HG03575 (cell line): Measurements from ENCODE around the gene TTC39B.
A peak's percentile ranks its signal among the peaks of the same experiment; 100 is the strongest.
"Not testable (repeated sequence)": the region's sequence is repeated elsewhere in the genome, so short reads cannot be mapped to it uniquely, and the experiment has no call there.

Experiments used
- ATAC-seq: cut with Tn5 transposase; IDR thresholded peaks from one replicate; pipeline ENCODE4 v1.9.1; 2021; ENCODE audit not compliant: unreplicated experiment, insufficient number of reproducible peaks, low FRiP score; ENCODE audit errors: extremely low read depth

Gene TTC39B

DNA sequence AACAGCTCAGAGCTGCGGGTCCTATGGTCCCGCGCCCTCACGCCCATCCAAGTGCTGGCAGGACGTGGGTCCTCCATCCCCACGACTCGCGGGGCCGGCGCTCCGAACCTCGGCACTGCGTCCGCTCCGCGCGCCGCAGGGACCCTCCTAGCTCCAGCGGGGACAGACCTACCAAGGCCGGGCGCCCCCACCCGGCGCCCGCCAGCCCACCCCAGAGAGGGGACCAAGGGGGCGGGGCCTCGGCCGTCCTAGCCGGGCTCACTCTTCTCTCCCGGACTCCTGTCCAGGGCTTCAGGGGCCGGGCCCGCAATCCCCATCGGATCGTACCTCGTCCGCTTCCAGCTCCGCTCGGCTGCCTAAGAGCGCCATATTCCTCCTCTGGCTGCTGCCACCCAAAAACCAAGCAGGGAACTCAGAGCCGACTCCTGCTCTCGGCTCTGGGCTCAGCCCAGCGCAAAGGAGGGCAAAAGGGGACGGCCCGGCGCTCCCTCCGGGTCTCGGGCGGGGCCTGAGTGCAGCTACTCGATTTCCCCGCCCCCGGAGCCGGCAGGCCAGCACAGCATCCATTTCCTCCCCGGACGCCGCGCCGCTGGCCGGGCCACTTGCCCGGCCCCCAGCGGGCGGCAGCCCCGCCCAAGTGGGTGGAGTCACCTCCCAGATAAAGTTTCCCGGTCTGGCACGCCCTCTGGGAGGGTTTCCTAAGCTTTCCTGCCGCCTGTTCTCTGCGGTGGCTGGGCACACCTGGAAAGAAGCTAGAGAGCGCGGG is at the start of gene TTC39B:
TTC39B (minus strand) TSS at position 460 of the 766 bp plus-strand sequence; CDS start at position 369, 91 bp downstream.
- peak; percentile 83 for ATAC-seq

DNA sequence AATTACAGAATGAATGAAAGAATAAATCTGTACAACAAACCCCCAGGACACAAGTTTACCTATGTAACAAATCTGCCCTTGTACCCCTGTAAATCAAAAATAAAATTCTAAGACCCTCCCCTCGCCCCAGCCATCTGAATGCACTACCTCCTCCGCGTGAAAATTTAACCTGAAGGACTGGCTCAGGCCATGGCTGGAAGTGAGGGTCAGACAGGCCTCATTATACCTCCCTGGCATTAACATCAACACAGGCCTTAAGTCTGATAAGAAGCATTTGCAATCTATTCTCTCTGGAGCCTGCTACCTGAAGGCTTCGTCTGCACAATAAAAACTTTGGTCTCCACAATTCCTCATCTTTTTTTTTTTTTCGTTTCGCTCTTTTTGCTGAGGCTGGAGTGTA is 48.7 kb upstream of the TTC39B start:
- ATAC-seq = no peak

GRCh38 chr9:15354713-15355112 is 47.7 kb upstream of the TTC39B start:
- no peak for ATAC-seq

DNA sequence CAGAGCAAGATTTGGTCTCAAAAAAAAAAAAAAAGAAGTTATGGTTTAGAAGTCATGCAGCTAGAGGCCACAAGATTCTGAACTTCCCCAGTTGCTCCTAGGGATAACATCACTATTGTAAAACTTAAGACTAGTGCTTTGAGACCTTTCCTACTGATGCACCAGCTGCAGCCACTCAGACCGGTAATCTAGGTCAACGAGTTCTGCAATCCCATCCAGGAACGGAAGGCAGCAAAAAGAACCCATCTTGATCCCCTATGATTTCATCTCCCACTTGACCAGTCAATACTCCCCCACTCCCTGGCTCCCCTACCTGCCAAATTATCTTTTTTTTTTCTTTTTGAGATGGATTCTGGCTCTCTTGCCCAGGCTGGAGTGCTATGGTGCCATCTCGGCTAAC is 46.9 kb upstream of the TTC39B start:
- no peak for ATAC-seq

- ATAC-seq = no peak
Measured at GRCh38 chr9:15352306-15352705, 45.3 kb upstream of the TTC39B start.

- ATAC-seq = no peak
Measured at GRCh38 chr9:15349892-15350761, 43.1 kb upstream of the TTC39B start.

DNA sequence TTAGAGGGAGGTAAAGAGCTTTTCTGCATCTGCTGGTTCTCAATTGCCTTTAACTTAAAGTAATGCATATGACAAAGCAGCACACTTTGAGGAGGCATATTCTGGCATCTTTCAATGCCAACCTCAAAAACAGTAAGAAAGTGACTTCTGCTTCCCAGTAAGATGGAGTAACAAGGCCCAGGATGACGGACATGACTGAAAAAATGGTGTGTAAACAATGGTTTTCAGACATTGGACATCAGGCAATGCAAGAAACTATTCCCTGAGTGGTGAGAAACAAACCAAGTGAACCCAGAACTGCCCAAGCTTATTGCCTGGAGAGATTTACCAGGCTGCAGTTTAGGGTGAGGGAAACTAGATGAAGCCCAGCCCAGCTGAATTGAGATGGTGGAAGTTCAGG is 39.8 kb upstream of the TTC39B start:
- no peak for ATAC-seq

GRCh38 chr9:15344191-15344590 is 37.2 kb upstream of the TTC39B start:
- ATAC-seq = no peak

DNA sequence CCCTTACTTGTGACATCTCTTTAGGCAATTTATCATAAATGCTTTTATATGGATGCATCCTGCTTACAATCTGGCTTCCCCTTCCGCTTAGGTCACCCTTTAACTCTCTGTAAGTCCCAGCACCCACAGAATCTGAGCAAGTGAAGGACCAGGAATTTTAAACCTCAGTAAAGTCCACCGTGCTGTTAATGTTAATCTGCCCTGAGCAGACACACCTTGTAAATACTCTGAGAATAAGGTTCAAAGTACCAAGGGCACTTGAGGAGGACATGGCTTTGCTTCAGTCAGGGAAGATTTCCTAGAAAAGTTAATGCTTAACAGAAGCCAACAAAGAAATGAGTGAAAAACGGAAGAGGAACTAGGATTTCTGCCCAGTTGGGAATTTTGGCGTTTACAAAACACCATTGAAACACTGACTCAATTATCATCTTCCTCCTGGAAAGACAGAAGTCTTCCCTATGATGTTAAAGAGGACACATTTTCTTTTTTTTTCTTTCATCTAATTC is 26.4 kb upstream of the TTC39B start:
- ATAC-seq = no peak

- ATAC-seq = no peak
Measured at GRCh38 chr9:15332939-15333338, 25.9 kb upstream of the TTC39B start.

- no peak for ATAC-seq
Measured at GRCh38 chr9:15329539-15330109, 22.6 kb upstream of the TTC39B start.

DNA sequence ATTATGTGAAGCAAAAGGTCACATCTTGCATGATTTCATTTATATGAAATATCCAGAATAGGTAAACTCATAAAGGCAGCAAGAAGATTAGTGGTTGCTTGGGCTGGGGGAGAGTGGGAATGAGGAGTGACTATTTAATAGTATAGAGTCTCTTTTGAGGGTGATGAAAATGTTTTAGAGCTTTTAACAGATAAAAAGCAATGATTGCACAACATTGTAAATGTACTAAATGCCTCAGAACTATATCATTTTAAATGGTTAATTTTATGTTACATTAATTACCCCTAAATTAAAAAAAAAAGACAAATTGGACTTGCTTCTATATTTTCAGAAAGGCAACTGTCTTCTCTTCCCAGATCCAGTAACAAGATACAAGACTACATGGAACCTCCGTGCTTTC is 21.9 kb upstream of the TTC39B start:
- ATAC-seq = no peak

DNA sequence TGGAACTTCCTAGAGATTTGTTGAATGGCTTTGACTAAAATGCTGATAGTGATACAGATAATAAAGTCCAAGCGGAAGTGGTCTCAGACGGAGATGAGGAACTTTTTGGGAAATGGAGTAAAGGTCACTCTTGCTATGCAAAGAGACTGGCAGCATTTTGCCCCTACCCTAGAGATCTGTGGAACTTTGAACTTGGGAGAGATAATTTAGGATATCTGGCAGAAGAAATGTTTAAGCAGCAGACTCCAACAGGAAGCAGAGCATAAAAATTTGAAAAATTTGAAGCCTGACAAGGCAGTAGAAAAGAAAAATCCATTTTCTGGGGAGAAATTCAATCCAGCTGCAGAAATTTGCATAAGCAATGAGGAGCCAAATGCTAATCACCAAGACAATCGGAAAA is 15.7 kb upstream of the TTC39B start:
- not testable (repeated sequence) for ATAC-seq

DNA sequence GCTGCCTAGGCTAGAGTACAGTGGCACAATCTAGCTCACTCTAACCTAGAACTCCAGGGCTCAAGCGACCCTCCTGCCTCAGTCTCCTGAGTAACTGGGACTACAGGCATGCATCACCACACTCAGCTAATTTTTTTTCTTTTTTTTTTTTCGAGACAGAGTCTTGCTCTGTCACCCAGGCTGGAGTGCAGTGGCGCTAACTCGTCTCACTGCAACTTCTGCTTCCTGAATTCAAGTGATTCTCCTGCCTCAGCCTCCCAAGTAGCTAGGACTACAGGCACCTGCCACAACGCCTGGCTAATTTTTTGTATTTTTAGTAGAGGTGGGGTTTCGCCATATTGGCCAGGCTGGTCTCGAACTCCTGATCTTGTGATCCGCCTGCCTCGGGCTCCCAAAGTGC is 12.6 kb upstream of the TTC39B start:
- not testable (repeated sequence) for ATAC-seq

- no peak for ATAC-seq
Measured at GRCh38 chr9:15317836-15318235, 10.8 kb upstream of the TTC39B start.

DNA sequence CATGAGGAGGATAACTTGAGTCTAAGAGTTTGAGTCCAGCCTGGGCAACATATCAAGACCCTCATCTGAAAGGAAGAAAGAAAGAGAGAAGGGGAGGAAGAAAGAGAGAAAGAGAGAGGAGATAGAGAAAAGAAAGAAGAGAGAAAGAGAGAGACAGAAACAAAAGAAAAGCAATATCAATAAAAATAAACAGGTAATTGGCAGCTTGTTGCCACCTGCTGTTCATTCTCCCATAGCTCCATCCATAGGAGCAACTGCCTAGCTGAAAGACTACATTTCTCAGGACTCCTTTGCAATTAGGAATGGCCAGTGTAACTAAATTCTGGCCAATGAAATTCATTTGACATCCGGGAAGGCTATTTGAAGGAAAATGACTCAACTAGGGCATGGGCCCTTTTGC is 4.6 kb upstream of the TTC39B start:
- no peak for ATAC-seq

DNA sequence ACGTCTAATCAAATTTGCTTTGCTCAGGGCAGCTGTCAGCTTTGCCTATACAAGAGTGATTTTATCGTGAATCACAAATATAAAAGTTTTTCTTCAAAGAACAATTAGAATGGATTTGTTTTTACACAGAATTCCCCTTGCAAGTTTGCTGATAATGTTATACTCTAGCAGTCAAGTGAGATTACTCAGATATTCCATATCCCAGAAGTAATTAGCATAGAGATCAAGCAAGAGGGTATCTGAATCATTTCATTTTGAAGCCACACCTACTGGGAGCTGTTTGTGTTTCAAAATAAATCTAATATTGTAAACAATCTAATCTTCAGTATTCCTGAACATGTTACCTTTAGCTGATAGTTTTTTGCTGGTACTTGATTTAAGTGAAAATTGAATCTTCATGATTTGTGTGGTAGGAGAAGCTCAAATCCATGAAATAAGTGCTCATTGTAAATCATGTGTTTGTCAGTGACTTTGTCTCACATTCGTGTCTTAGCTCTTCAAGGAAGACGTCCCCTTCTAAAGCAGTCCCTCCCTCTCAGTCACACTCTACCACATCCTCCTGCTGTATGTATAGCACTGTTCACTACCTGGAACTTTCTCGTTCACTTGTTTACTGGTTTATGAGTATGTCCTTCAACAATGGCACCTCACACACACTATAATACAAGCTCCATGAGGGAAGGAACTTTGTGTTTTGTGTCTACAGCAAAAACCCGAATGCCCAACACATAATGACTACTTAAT is 3.3 kb upstream of the TTC39B start:
- ATAC-seq = no peak

- ATAC-seq = no peak
Measured at GRCh38 chr9:15308511-15308910, 1.5 kb upstream of the TTC39B start.

DNA sequence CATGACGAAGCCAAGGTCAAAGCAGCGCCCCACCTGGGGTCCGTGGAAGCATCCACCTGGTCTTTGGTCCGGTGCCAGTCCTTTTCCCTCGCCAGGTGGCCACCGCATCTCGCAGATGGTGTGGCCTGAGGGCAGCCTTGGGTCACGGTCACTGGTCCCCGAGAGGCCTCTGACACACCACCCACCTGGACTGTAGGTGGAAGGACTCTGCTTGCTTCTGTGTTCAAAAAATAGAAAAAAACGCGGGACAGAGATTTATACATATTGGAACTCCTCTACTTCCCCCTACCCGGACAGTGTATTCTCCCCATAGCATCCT is 466 bp upstream of the TTC39B start:
- ATAC-seq = no peak
